ENCODE data around the gene TEX47. TPM values are rescaled to one million over a fixed set of nuclear protein-coding genes. Genes with fewer than 3 reads are reported as not detected.

TEX47 gene
- polyA plus RNA-seq, 1 of the 3 experiments (the other 2 are of a cell fraction), result not detected

GRCh38 chr7:88792361-88792760 is 3.2 kb downstream of the TEX47 start (continued):
- no peak for TF ChIP-seq ZBTB33 (IDR thresholded peaks at IDR 0.05; ENCODE audit: borderline replicate concordance, low read depth)
- TF ChIP-seq RXRA (IDR thresholded peaks at IDR 0.05; ENCODE audit: borderline replicate concordance, low read depth), result no peak

DNA sequence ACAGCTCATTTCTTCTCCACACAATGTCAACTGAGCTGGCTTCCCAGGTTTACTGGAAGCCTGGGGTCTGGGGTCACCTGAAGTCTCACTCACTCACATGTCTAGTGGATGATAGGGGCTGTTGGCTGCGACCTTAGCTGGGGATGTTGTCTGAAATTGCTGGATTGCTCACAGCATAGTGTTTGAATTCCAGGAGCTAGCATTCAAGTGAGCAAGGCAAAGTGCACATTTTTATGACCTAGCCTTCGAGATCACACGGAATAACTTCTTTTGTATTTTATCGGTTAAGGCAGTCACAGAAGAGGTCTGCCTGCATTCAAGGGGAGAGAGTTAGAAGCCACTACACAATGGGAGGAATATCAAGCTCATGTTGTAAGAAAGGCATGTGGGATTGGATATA is 3.6 kb downstream of the TEX47 start:
- Histone ChIP-seq H3K4me3 (ENCODE audit: low read depth in 2 of 2, low read length in 1 of 2) (no peak overlapping the region), H3K36me3 (replicated peaks in 1 of 2; ENCODE audit: control insufficient read depth in 1 of 2, insufficient read depth in 2 of 2, low read length in 1 of 2) (no peaks in the 10 kb centered on the region), H2AFZ (ENCODE audit: low read depth) (no peak overlapping the region), H3K27me3 (ENCODE audit: insufficient read depth) (no peaks in the 10 kb centered on the region; the same call in 1 of the 2 replicates), H3K4me2 (no peak overlapping the region), H4K20me1 (ENCODE audit: insufficient read depth) (no peaks in the 10 kb centered on the region), H3K79me2 (ENCODE audit: insufficient read depth) (no peaks in the 10 kb centered on the region), H3K9me2 (no peaks in the 10 kb centered on the region), H3K27ac (ENCODE audit: low read depth in 2 of 2, low read length in 1 of 2) (no peak overlapping the region), H3K4me1 (ENCODE audit: control insufficient read depth in 1 of 2, insufficient read depth in 2 of 2, low read depth in 1 of 2, low read length in 1 of 2) (no peaks in the 10 kb centered on the region), H3F3A (replicated peaks; ENCODE audit: insufficient read depth) (no peaks in the 10 kb centered on the region), H3K9ac (no peak overlapping the region), H3K9me3 (no peaks in the 10 kb centered on the region)
- 36% methylated on average over 4 of the region's 4 CpGs for WGBS (ENCODE audit: low lambda C conversion rate)
- DNase-seq, result no peak
- TF ChIP-seq, protein P1, sequence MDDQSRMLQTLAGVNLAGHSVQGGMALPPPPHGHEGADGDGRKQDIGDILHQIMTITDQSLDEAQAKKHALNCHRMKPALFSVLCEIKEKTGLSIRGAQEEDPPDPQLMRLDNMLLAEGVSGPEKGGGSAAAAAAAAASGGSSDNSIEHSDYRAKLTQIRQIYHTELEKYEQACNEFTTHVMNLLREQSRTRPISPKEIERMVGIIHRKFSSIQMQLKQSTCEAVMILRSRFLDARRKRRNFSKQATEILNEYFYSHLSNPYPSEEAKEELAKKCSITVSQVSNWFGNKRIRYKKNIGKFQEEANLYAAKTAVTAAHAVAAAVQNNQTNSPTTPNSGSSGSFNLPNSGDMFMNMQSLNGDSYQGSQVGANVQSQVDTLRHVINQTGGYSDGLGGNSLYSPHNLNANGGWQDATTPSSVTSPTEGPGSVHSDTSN (IDR thresholded peaks at IDR 0.05), result no peak
- no peak for TF ChIP-seq RAD21 (IDR thresholded peaks at IDR 0.05; ENCODE audit: low read length)
- TF ChIP-seq EP300 (IDR thresholded peaks at IDR 0.05; ENCODE audit: borderline replicate concordance in 1 of 2, low read depth in 1 of 2, low read length in 1 of 2), result no peak
- TF ChIP-seq USF1 (IDR thresholded peaks at IDR 0.05; ENCODE audit: borderline replicate concordance, low read depth), result no peak
- TF ChIP-seq, protein P2, sequence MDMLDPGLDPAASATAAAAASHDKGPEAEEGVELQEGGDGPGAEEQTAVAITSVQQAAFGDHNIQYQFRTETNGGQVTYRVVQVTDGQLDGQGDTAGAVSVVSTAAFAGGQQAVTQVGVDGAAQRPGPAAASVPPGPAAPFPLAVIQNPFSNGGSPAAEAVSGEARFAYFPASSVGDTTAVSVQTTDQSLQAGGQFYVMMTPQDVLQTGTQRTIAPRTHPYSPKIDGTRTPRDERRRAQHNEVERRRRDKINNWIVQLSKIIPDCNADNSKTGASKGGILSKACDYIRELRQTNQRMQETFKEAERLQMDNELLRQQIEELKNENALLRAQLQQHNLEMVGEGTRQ (IDR thresholded peaks at IDR 0.05; ENCODE audit: borderline replicate concordance, low read depth, low read length), result no peak
- TF ChIP-seq REST (IDR thresholded peaks at IDR 0.05; ENCODE audit: low read depth, low read length), result no peak
- no peak for TF ChIP-seq YY1 (IDR thresholded peaks at IDR 0.05; ENCODE audit: low read depth)
- no peak for TF ChIP-seq RXRA (IDR thresholded peaks at IDR 0.05; ENCODE audit: borderline replicate concordance, low read depth)
- no peak for TF ChIP-seq TAF1 (IDR thresholded peaks at IDR 0.05; ENCODE audit: borderline replicate concordance, low read depth, low read length)
- TF ChIP-seq MEF2A (IDR thresholded peaks at IDR 0.05; ENCODE audit: borderline replicate concordance, low read depth), result no peak
- TF ChIP-seq, protein P3, sequence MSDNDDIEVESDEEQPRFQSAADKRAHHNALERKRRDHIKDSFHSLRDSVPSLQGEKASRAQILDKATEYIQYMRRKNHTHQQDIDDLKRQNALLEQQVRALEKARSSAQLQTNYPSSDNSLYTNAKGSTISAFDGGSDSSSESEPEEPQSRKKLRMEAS (IDR thresholded peaks at IDR 0.05; ENCODE audit: low read depth), result no peak
- TF ChIP-seq TCF12 (IDR thresholded peaks at IDR 0.05), result no peak
- no peak for TF ChIP-seq FOSL2 (IDR thresholded peaks at IDR 0.05; ENCODE audit: borderline replicate concordance, low read depth)
- TF ChIP-seq JUND (IDR thresholded peaks at IDR 0.05), result no peak
- no peak for TF ChIP-seq SIN3A (IDR thresholded peaks at IDR 0.05; ENCODE audit: borderline replicate concordance, low read depth, low read length)
- TF ChIP-seq ELF1 (IDR thresholded peaks at IDR 0.05), result no peak
- TF ChIP-seq GATA2 (CRISPR knock-in tag; IDR thresholded peaks at IDR 0.05), result no peak
- TF ChIP-seq GABPA (IDR thresholded peaks at IDR 0.05; ENCODE audit: low read depth), result no peak
- no peak for TF ChIP-seq ZBTB33 (IDR thresholded peaks at IDR 0.05; ENCODE audit: borderline replicate concordance, low read depth)
- POLR2A ChIA-PET, result no interaction called here
- CTCF ChIA-PET, result interaction anchor here (1.3 to 2.7 kb wide), 5 partner anchors 12 to 549 kb away, joined by 4 to 8 read pairs (median 5); no protein-coding TSS in a partner anchor
